Activated CD4-positive, alpha-beta T cell treated with anti-CD3 and anti-CD28 coated beads, Interleukin-2, amount 10 ng/mL, durations not matched to agents 24 days and 14 days (primary cell): Measurements from ENCODE around the gene FAF1. TPM values are rescaled to one million over a fixed set of nuclear protein-coding genes. Genes with fewer than 3 reads are reported as not detected.

Experiments
- DNase-seq: peaks from one replicate; pipeline ENCODE4 v3.0.0; 2022
- H3K27ac Mint-ChIP-seq: one replicate; pipeline ENCODE4 v1.8.0; 2022; ENCODE audit warnings: mild to moderate bottlenecking, mixed read lengths
- H3K27me3 Mint-ChIP-seq: one replicate; pipeline ENCODE4 v1.8.0; 2022; ENCODE audit warnings: mixed read lengths
- H3K36me3 Mint-ChIP-seq: one replicate; pipeline ENCODE4 v1.8.0; 2022; ENCODE audit warnings: low read depth, mild to moderate bottlenecking, mixed read lengths
- H3K4me1 Mint-ChIP-seq: one replicate; pipeline ENCODE4 v1.8.0; 2021; ENCODE audit warnings: mixed read lengths
- H3K4me3 Mint-ChIP-seq: one replicate; pipeline ENCODE4 v1.8.0; 2022; ENCODE audit warnings: mild to moderate bottlenecking, moderate library complexity, mixed read lengths
- H3K9me3 Mint-ChIP-seq: one replicate; pipeline ENCODE4 v1.8.0; 2021; ENCODE audit warnings: mixed read lengths
- intact Hi-C: fragments of 100-400 bp; cut with micrococcal nuclease; formaldehyde crosslinking; loops from one replicate; pipeline ENCODE4 v1.15.1; 2023
- total RNA-seq: library from RNA; stranded (reverse); gene quantifications from 2 replicates; pipeline ENCODE4 v1.2.3, GENCODE V29; 2022

The FAF1 gene
- total RNA-seq, 1 donor from 2014 or later: 63.7 TPM

- Mint-ChIP-seq H3K36me3 (peaks cover 9% of the 10 kb centered on the region), H3K4me3 (no peak overlapping the region), H3K27me3 (no peaks in the 10 kb centered on the region), H3K9me3 (no peaks in the 10 kb centered on the region), H3K4me1 (no peaks in the 10 kb centered on the region), H3K27ac (no peak overlapping the region)
- intact Hi-C loops: no loop called here
- no peak for DNase-seq
Measured at GRCh38 chr1:50599546-50599945, 360.5 kb downstream of the FAF1 start.

GRCh38 chr1:50595874-50596273, 364.2 kb downstream of the FAF1 start:
- no peak for DNase-seq
- Mint-ChIP-seq H3K9me3 (no peaks in the 10 kb centered on the region), H3K27me3 (no peaks in the 10 kb centered on the region), H3K27ac (no peak overlapping the region), H3K36me3 (peaks cover 15% of the 10 kb centered on the region), H3K4me3 (no peak overlapping the region), H3K4me1 (no peaks in the 10 kb centered on the region)
- intact Hi-C loops: no loop called here

- peaks cover 17% of the 10 kb centered on the region for H3K36me3 Mint-ChIP-seq
- intact Hi-C loops: no loop called here
- H3K4me1 Mint-ChIP-seq: no peaks in the 10 kb centered on the region
- H3K4me3 Mint-ChIP-seq: no peak overlapping the region
- H3K27me3 Mint-ChIP-seq: no peaks in the 10 kb centered on the region
- no peaks in the 10 kb centered on the region for H3K9me3 Mint-ChIP-seq
- no peak for DNase-seq
- H3K27ac Mint-ChIP-seq: no peak overlapping the region
Measured at GRCh38 chr1:50593515-50593914, 366.6 kb downstream of the FAF1 start.

GRCh38 chr1:50591598-50591997, 368.5 kb downstream of the FAF1 start:
- no peak for DNase-seq
- Mint-ChIP-seq H3K9me3 (no peaks in the 10 kb centered on the region), H3K27me3 (no peaks in the 10 kb centered on the region), H3K27ac (no peak overlapping the region), H3K4me1 (no peaks in the 10 kb centered on the region), H3K4me3 (no peak overlapping the region), H3K36me3 (peaks cover 21% of the 10 kb centered on the region)
- intact Hi-C loops: no loop called here

- no peaks in the 10 kb centered on the region for H3K4me1 Mint-ChIP-seq
- H3K27me3 Mint-ChIP-seq: no peaks in the 10 kb centered on the region
- H3K4me3 Mint-ChIP-seq: no peak overlapping the region
- intact Hi-C loops: no loop called here
- H3K36me3 Mint-ChIP-seq: peaks cover 12% of the 10 kb centered on the region
- H3K27ac Mint-ChIP-seq: no peak overlapping the region
- no peak for DNase-seq
- no peaks in the 10 kb centered on the region for H3K9me3 Mint-ChIP-seq
Measured at GRCh38 chr1:50582346-50582745, 377.7 kb downstream of the FAF1 start.

- no peak for DNase-seq
- Mint-ChIP-seq H3K4me3 (no peak overlapping the region), H3K9me3 (no peaks in the 10 kb centered on the region), H3K4me1 (peaks cover 2% of the 10 kb centered on the region), H3K27ac (no peak overlapping the region), H3K36me3 (peaks cover 13% of the 10 kb centered on the region), H3K27me3 (no peaks in the 10 kb centered on the region)
- intact Hi-C loops: no loop called here
Measured at GRCh38 chr1:50570066-50570468, 390.0 kb downstream of the FAF1 start.

GRCh38 chr1:50568782-50569181, 391.3 kb downstream of the FAF1 start:
- intact Hi-C loops: no loop called here
- H3K27me3 Mint-ChIP-seq: no peaks in the 10 kb centered on the region
- H3K9me3 Mint-ChIP-seq: no peaks in the 10 kb centered on the region
- no peak overlapping the region for H3K27ac Mint-ChIP-seq
- no peak for DNase-seq
- peaks cover 2% of the 10 kb centered on the region for H3K4me1 Mint-ChIP-seq
- H3K4me3 Mint-ChIP-seq: no peak overlapping the region
- H3K36me3 Mint-ChIP-seq: peaks cover 11% of the 10 kb centered on the region

GRCh38 chr1:50566405-50566804, 393.7 kb downstream of the FAF1 start:
- H3K4me1 Mint-ChIP-seq: peaks cover 2% of the 10 kb centered on the region
- H3K4me3 Mint-ChIP-seq: no peak overlapping the region
- peaks cover 13% of the 10 kb centered on the region for H3K36me3 Mint-ChIP-seq
- intact Hi-C loops: no loop called here
- DNase-seq: no peak
- no peak overlapping the region for H3K27ac Mint-ChIP-seq
- H3K27me3 Mint-ChIP-seq: no peaks in the 10 kb centered on the region
- no peaks in the 10 kb centered on the region for H3K9me3 Mint-ChIP-seq

GRCh38 chr1:50564417-50564816, 395.6 kb downstream of the FAF1 start:
- Mint-ChIP-seq H3K4me1 (no peaks in the 10 kb centered on the region), H3K9me3 (no peaks in the 10 kb centered on the region)

GRCh38 chr1:50562106-50562505, 398.0 kb downstream of the FAF1 start:
- Mint-ChIP-seq H3K27ac (no peak overlapping the region), H3K9me3 (no peaks in the 10 kb centered on the region), H3K36me3 (peaks cover 18% of the 10 kb centered on the region), H3K27me3 (no peaks in the 10 kb centered on the region), H3K4me1 (no peaks in the 10 kb centered on the region), H3K4me3 (no peak overlapping the region)
- no peak for DNase-seq
- intact Hi-C loops: no loop called here

More at GRCh38 chr1:50564417-50564816, 395.6 kb downstream of the FAF1 start:
- H3K36me3 Mint-ChIP-seq: peaks cover 16% of the 10 kb centered on the region
- DNase-seq: no peak
- no peaks in the 10 kb centered on the region for H3K27me3 Mint-ChIP-seq
- H3K27ac Mint-ChIP-seq: no peak overlapping the region
- intact Hi-C loops: no loop called here
- H3K4me3 Mint-ChIP-seq: no peak overlapping the region

GRCh38 chr1:50559421-50559820, 400.6 kb downstream of the FAF1 start:
- no peak overlapping the region for H3K4me3 Mint-ChIP-seq
- H3K27me3 Mint-ChIP-seq: no peaks in the 10 kb centered on the region
- no peaks in the 10 kb centered on the region for H3K4me1 Mint-ChIP-seq
- no peak overlapping the region for H3K27ac Mint-ChIP-seq
- H3K36me3 Mint-ChIP-seq: peaks cover 11% of the 10 kb centered on the region
- no peak for DNase-seq
- H3K9me3 Mint-ChIP-seq: no peaks in the 10 kb centered on the region
- intact Hi-C loops: no loop called here

GRCh38 chr1:50553921-50554320, 406.1 kb downstream of the FAF1 start:
- DNase-seq: no peak
- H3K4me1 Mint-ChIP-seq: no peaks in the 10 kb centered on the region
- no peak overlapping the region for H3K27ac Mint-ChIP-seq
- peaks cover 2% of the 10 kb centered on the region for H3K36me3 Mint-ChIP-seq
- H3K9me3 Mint-ChIP-seq: no peaks in the 10 kb centered on the region
- H3K4me3 Mint-ChIP-seq: no peak overlapping the region
- intact Hi-C loops: no loop called here
- no peaks in the 10 kb centered on the region for H3K27me3 Mint-ChIP-seq

GRCh38 chr1:50548243-50548642, 411.8 kb downstream of the FAF1 start:
- H3K27me3 Mint-ChIP-seq: no peaks in the 10 kb centered on the region
- H3K36me3 Mint-ChIP-seq: no peaks in the 10 kb centered on the region
- no peak overlapping the region for H3K27ac Mint-ChIP-seq
- peaks cover 5% of the 10 kb centered on the region for H3K4me1 Mint-ChIP-seq
- intact Hi-C loops: no loop called here
- no peaks in the 10 kb centered on the region for H3K9me3 Mint-ChIP-seq
- no peak overlapping the region for H3K4me3 Mint-ChIP-seq
- no peak for DNase-seq

- no peak overlapping the region for H3K27ac Mint-ChIP-seq
- intact Hi-C loops: no loop called here
- no peaks in the 10 kb centered on the region for H3K36me3 Mint-ChIP-seq
- H3K9me3 Mint-ChIP-seq: no peaks in the 10 kb centered on the region
- H3K4me1 Mint-ChIP-seq: peaks cover 5% of the 10 kb centered on the region
- no peaks in the 10 kb centered on the region for H3K27me3 Mint-ChIP-seq
- no peak for DNase-seq
- no peak overlapping the region for H3K4me3 Mint-ChIP-seq
Measured at GRCh38 chr1:50542362-50542761, 417.7 kb downstream of the FAF1 start.

GRCh38 chr1:50538476-50538875, 421.6 kb downstream of the FAF1 start:
- H3K36me3 Mint-ChIP-seq: peaks cover 4% of the 10 kb centered on the region
- H3K27me3 Mint-ChIP-seq: no peaks in the 10 kb centered on the region
- intact Hi-C loops: no loop called here
- H3K9me3 Mint-ChIP-seq: no peaks in the 10 kb centered on the region
- no peak overlapping the region for H3K4me3 Mint-ChIP-seq
- H3K4me1 Mint-ChIP-seq: no peaks in the 10 kb centered on the region
- DNase-seq: no peak
- no peak overlapping the region for H3K27ac Mint-ChIP-seq
